Fibroblast of villous mesenchyme (primary cell): Measurements from ENCODE around the gene FPR1. TPM values are rescaled to one million over a fixed set of nuclear protein-coding genes. Genes with fewer than 3 reads are reported as not detected.

Experiments
- DNase-seq: peaks from one replicate; pipeline ENCODE4 v3.0.0-alpha.2; 2010; ENCODE audit warnings: low read depth
- H3K4me3 ChIP-seq: 2 replicates; pipeline ENCODE4 v1.5.1; 2011; ENCODE audit warnings: low read depth, mild to moderate bottlenecking, low read length
- CTCF ChIP-seq: IDR thresholded peaks from 2 replicates; pipeline ENCODE4 v1.5.1; 2012; ENCODE audit warnings: low read depth, mild to moderate bottlenecking, low read length; ENCODE audit not compliant: insufficient read depth
- total RNA-seq: library from RNA; depleted of rRNA; stranded (reverse); fragments of >200 nt; gene quantifications from 2 replicates; pipeline ENCODE4 v1.2.3, GENCODE V29; 2012

The FPR1 gene
- total RNA-seq, 1 donor = not detected

DNA sequence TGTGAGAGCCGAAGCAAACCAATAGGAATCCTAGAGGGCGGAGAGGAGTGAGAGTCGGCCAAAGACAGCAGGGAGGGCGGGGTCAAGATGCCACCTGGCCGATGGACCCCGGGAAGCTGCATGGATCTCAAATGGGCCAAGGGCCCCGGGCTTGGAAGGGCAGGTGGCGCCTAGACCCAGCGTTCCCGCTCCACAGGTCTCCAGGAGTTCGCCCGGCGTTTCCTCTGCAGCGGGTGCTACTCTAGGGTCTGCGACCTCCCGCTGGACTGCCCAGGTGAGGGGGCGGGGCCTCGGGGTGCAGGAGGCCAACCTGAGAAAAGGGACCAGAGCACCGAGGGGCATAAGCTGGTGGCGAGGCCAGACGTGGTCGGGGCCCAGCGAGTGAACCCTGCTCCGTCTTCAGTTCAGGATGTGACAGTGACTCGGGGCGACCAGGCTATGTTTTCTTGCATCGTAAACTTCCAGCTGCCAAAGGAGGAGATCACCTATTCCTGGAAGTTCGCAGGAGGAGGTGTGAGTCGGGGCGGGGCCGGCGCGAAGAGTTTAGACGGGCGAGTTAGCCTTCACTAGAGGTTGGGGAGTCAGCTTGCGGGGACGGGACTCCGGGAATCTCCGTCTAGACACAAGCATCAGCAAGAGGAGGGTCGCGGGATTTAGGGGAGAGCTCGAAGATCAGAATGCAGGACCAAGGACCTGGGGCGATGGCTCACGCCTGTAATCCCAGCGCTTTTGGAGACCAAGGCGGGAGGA, 48.7 kb downstream of the FPR1 start:
- DNase-seq = no peak
- H3K4me3 ChIP-seq = no peak overlapping the region
- TF ChIP-seq CTCF = no peak

- DNase-seq = peak; percentile 42
- H3K4me3 ChIP-seq = no peak overlapping the region
- no peak for TF ChIP-seq CTCF
Measured at GRCh38 chr19:51702103-51702824, 49.4 kb downstream of the FPR1 start.

DNA sequence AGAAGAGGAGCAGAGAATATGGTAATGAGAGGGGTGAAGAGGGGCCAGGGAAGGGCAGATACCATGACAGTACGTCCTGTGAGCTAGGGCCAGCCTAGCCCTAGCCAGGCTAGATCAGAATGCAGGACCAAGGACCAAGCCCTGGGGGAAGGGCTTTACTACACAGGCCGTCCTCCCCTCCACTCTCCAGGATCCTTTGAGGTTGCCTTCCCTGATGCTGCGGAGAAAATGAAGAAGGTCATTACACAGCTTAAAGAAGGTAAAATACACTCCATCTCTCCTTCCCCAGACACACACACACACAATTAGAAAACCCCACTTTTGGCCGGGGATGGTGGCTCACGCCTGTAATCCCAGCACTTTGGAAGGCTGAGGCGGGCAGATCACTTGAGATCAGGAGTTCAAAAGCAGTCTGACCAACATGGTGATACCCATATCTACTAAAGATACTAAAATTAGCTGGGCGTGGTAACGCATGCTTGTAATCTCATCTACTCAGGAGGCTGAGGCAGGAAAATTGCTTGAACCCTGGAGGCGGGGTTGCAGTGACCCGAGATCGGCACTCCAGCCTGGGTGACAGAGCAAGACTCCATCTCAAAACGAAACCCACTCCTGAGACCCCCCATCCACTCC, 50.1 kb downstream of the FPR1 start:
- no peak overlapping the region for H3K4me3 ChIP-seq
- no peak for DNase-seq
- TF ChIP-seq CTCF = no peak

- TF ChIP-seq CTCF = no peak
- no peak for DNase-seq
- H3K4me3 ChIP-seq = no peak overlapping the region
Measured at GRCh38 chr19:51699170-51699569, 52.5 kb downstream of the FPR1 start.

- no peak for TF ChIP-seq CTCF
- H3K4me3 ChIP-seq = no peak overlapping the region
- DNase-seq = no peak
Measured at GRCh38 chr19:51698296-51698695, 53.4 kb downstream of the FPR1 start.

GRCh38 chr19:51697169-51697776, 54.4 kb downstream of the FPR1 start:
- no peak overlapping the region for H3K4me3 ChIP-seq
- no peak for DNase-seq
- TF ChIP-seq CTCF = no peak
